ENCODE results near the gene PTPRG. TPM values are rescaled to one million over a fixed set of nuclear protein-coding genes. Genes with fewer than 3 reads are reported as not detected.

PTPRG gene
- total RNA-seq, 2 experiments from 2014 or later: 0.13 to 0.70 TPM

DNA sequence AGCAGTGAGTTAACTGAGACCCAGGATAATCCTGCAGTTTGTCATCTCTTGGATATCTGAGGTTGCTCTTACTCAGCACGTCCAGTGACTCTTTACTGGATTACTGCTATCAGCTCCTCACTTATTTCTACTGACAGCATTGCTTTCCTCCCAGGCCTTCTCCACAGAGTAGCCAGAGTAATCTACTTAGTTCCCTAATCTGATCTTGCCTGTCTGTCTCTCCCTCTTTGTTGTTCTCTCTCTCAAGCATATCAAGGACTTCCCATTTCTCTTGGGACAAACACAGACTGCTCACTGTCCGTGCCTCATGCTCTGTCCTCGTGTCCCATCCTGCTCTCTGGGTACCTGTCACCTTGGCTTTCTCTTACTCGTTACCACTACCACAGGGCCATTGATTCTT lies 435.7 kb downstream of the PTPRG start:
- H3K36me3 ChIP-seq (ENCODE audit: insufficient read depth, low read length): no peaks in the 10 kb centered on the region
- H4K20me1 ChIP-seq (ENCODE audit: insufficient read depth, low read length): no peaks in the 10 kb centered on the region
- no peak for DNase-seq (ENCODE audit: low spot score)
- H3K9me2 ChIP-seq (ENCODE audit: insufficient read depth, low read length): no peaks in the 10 kb centered on the region
- H2AFZ ChIP-seq (ENCODE audit: low read length): no peak overlapping the region
- H3K79me2 ChIP-seq (ENCODE audit: insufficient read depth, low read depth, low read length): no peaks in the 10 kb centered on the region
- BruUV-seq (replicated peaks): no TSS peak
- H3K27ac ChIP-seq (ENCODE audit: low read depth, low read length, poor library complexity, severe bottlenecking): no peak overlapping the region
- no peak overlapping the region for H3K4me3 ChIP-seq (ENCODE audit: low read depth, low read length, poor library complexity, severe bottlenecking)
- no peaks in the 10 kb centered on the region for H3K4me1 ChIP-seq (ENCODE audit: insufficient read depth, low read length, poor library complexity, severe bottlenecking)
- H3K4me2 ChIP-seq (ENCODE audit: low read length): no peak overlapping the region
- no peaks in the 10 kb centered on the region for H3K9me3 ChIP-seq (ENCODE audit: low read length)
- intact Hi-C loops (cut with micrococcal nuclease; ENCODE audit: unreplicated experiment): no loop called here
- TF ChIP-seq, protein P1, sequence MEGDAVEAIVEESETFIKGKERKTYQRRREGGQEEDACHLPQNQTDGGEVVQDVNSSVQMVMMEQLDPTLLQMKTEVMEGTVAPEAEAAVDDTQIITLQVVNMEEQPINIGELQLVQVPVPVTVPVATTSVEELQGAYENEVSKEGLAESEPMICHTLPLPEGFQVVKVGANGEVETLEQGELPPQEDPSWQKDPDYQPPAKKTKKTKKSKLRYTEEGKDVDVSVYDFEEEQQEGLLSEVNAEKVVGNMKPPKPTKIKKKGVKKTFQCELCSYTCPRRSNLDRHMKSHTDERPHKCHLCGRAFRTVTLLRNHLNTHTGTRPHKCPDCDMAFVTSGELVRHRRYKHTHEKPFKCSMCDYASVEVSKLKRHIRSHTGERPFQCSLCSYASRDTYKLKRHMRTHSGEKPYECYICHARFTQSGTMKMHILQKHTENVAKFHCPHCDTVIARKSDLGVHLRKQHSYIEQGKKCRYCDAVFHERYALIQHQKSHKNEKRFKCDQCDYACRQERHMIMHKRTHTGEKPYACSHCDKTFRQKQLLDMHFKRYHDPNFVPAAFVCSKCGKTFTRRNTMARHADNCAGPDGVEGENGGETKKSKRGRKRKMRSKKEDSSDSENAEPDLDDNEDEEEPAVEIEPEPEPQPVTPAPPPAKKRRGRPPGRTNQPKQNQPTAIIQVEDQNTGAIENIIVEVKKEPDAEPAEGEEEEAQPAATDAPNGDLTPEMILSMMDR (conservative IDR thresholded peaks at IDR 0.05; ENCODE audit: low read length): no peak
- TF ChIP-seq EZH2phosphoT487 (IDR thresholded peaks at IDR 0.05; ENCODE audit: borderline replicate concordance, low read depth, low read length): no peak
- POLR2A ChIA-PET: interaction anchor here (1.0 kb wide), 1 partner anchor 14 kb away, joined by 3 read pairs; no protein-coding TSS in a partner anchor
- CTCF ChIA-PET (ENCODE audit: unreplicated experiment): no interaction called here

DNA sequence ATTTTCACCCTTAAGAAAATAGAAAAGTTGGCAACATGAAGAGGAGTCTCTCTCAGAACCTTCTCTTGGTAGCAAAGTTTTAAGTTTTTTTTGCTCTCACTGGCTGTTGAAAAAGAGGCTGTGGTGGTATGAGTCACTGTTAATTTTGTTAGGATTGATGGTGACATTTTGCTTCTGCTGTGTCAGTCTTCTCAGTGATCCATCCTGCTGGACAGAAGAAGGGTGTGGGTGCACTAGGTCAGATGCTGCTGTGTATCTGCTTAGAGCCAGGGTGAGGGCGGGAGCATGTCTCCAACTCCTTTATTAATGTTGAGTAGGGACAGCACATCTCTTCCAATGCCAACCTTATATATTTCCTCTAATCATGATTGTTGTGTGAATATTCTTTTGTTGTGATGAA lies 442.5 kb downstream of the PTPRG start:
- Histone ChIP-seq H3K4me1 (ENCODE audit: insufficient read depth, low read length, poor library complexity, severe bottlenecking) (no peaks in the 10 kb centered on the region), H3K4me3 (ENCODE audit: low read depth, low read length, poor library complexity, severe bottlenecking) (no peak overlapping the region), H3K27ac (ENCODE audit: low read depth, low read length, poor library complexity, severe bottlenecking) (no peak overlapping the region), H3K4me2 (ENCODE audit: low read length) (no peak overlapping the region), H3K9me2 (ENCODE audit: insufficient read depth, low read length) (no peaks in the 10 kb centered on the region), H2AFZ (ENCODE audit: low read length) (no peak overlapping the region), H3K9me3 (ENCODE audit: low read length) (no peaks in the 10 kb centered on the region), H3K79me2 (ENCODE audit: insufficient read depth, low read depth, low read length) (no peaks in the 10 kb centered on the region), H3K36me3 (ENCODE audit: insufficient read depth, low read length) (no peaks in the 10 kb centered on the region), H4K20me1 (ENCODE audit: insufficient read depth, low read length) (no peaks in the 10 kb centered on the region)
- ChIA-PET CTCF (ENCODE audit: unreplicated experiment) (no interaction called here), POLR2A (no interaction called here)
- no TSS peak for BruUV-seq (replicated peaks)
- no peak for TF ChIP-seq EZH2phosphoT487 (IDR thresholded peaks at IDR 0.05; ENCODE audit: borderline replicate concordance, low read depth, low read length)
- TF ChIP-seq, protein P1 (conservative IDR thresholded peaks at IDR 0.05; ENCODE audit: low read length): no peak
- intact Hi-C loops (cut with micrococcal nuclease; ENCODE audit: unreplicated experiment): no loop called here
- no peak for DNase-seq (ENCODE audit: low spot score)

DNA sequence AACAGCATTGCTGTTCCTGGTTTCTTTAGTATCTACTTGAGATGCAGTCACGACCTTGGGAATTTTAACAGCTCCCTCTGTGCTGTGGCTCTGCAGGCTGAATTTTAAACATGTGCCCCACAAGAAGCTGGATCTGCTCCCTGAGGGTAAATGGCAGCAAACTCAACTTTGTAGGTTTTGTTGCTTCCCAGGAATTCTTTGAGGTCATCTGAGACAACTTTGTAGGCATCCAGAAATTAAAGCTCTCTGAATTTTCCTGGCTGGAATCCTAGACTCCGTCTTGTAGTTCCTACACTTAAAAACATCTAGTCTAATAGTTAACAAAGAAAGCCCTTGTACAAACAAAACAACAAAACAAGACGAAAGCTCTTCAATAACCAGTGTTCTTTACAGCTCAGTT lies 445.7 kb downstream of the PTPRG start:
- intact Hi-C loops (cut with micrococcal nuclease; ENCODE audit: unreplicated experiment): no loop called here
- Histone ChIP-seq H3K9me2 (ENCODE audit: insufficient read depth, low read length) (no peaks in the 10 kb centered on the region), H3K79me2 (ENCODE audit: insufficient read depth, low read depth, low read length) (no peaks in the 10 kb centered on the region), H3K9me3 (ENCODE audit: low read length) (no peaks in the 10 kb centered on the region), H3K27ac (ENCODE audit: low read depth, low read length, poor library complexity, severe bottlenecking) (no peak overlapping the region), H3K4me2 (ENCODE audit: low read length) (no peak overlapping the region), H2AFZ (ENCODE audit: low read length) (no peak overlapping the region), H3K4me3 (ENCODE audit: low read depth, low read length, poor library complexity, severe bottlenecking) (no peak overlapping the region), H4K20me1 (ENCODE audit: insufficient read depth, low read length) (no peaks in the 10 kb centered on the region), H3K36me3 (ENCODE audit: insufficient read depth, low read length) (no peaks in the 10 kb centered on the region), H3K4me1 (ENCODE audit: insufficient read depth, low read length, poor library complexity, severe bottlenecking) (no peaks in the 10 kb centered on the region)
- no TSS peak for BruUV-seq (replicated peaks)
- no peak for DNase-seq (ENCODE audit: low spot score)
- POLR2A ChIA-PET: no interaction called here
- TF ChIP-seq, protein P1 (conservative IDR thresholded peaks at IDR 0.05; ENCODE audit: low read length): no peak
- no peak for TF ChIP-seq EZH2phosphoT487 (IDR thresholded peaks at IDR 0.05; ENCODE audit: borderline replicate concordance, low read depth, low read length)
- CTCF ChIA-PET (ENCODE audit: unreplicated experiment): no interaction called here
